ENCODE data around the gene RALGAPA2.
A peak's percentile ranks its signal among the peaks of the same experiment; 100 is the strongest.

RALGAPA2 gene

GRCh38 chr20:20593447-20594170 lies 118.8 kb downstream of the RALGAPA2 start:
- peak; percentile 95 for ATAC-seq
- TF ChIP-seq ESRRG (CRISPR knock-in tag; IDR thresholded peaks at IDR 0.05) (no peak), ZFP3 (CRISPR knock-in tag; IDR thresholded peaks at IDR 0.05) (no peak), ZFP30 (CRISPR knock-in tag; IDR thresholded peaks at IDR 0.05) (no peak), GLIS3 (CRISPR knock-in tag; IDR thresholded peaks at IDR 0.05) (no peak), ZNF565 (CRISPR knock-in tag; conservative IDR thresholded peaks at IDR 0.05; ENCODE audit: low read depth) (no peak), PPARA (CRISPR knock-in tag; IDR thresholded peaks at IDR 0.05; ENCODE audit: borderline replicate concordance) (no peak), SNAI2 (CRISPR knock-in tag; IDR thresholded peaks at IDR 0.05) (no peak), PATZ1 (CRISPR knock-in tag; IDR thresholded peaks at IDR 0.05; ENCODE audit: borderline replicate concordance) (no peak), ZNF8 (CRISPR knock-in tag; IDR thresholded peaks at IDR 0.05) (no peak), POU6F1 (CRISPR knock-in tag; IDR thresholded peaks at IDR 0.05; ENCODE audit: borderline replicate concordance, low read depth) (no peak), ISL1 (CRISPR knock-in tag; IDR thresholded peaks at IDR 0.05) (no peak), TOX (CRISPR knock-in tag; IDR thresholded peaks at IDR 0.05; ENCODE audit: borderline replicate concordance) (no peak), OSR1 (CRISPR knock-in tag; IDR thresholded peaks at IDR 0.05) (no peak), ARNTL (CRISPR knock-in tag; IDR thresholded peaks at IDR 0.05; ENCODE audit: borderline replicate concordance, low read depth) (no peak), BACH2 (CRISPR knock-in tag; IDR thresholded peaks at IDR 0.05; ENCODE audit: borderline replicate concordance) (no peak), CSRNP3 (CRISPR knock-in tag; IDR thresholded peaks at IDR 0.05) (no peak), TCF4 (CRISPR knock-in tag; IDR thresholded peaks at IDR 0.05; ENCODE audit: borderline replicate concordance) (no peak), CSDC2 (CRISPR knock-in tag; IDR thresholded peaks at IDR 0.05) (no peak)

GRCh38 chr20:20585146-20585545 lies 127.3 kb downstream of the RALGAPA2 start:
- ATAC-seq, result no peak

GRCh38 chr20:20582734-20583133 lies 129.7 kb downstream of the RALGAPA2 start:
- TF ChIP-seq ESRRG (CRISPR knock-in tag; IDR thresholded peaks at IDR 0.05) (no peak), ZNF8 (CRISPR knock-in tag; IDR thresholded peaks at IDR 0.05) (no peak), CREB5 (CRISPR knock-in tag; IDR thresholded peaks at IDR 0.05; ENCODE audit: low read depth) (no peak), TSHZ2 (CRISPR knock-in tag; IDR thresholded peaks at IDR 0.05) (no peak), ARNTL (CRISPR knock-in tag; IDR thresholded peaks at IDR 0.05; ENCODE audit: borderline replicate concordance, low read depth) (no peak), SNAI2 (CRISPR knock-in tag; IDR thresholded peaks at IDR 0.05) (no peak), POU6F1 (CRISPR knock-in tag; IDR thresholded peaks at IDR 0.05; ENCODE audit: borderline replicate concordance, low read depth) (no peak), ZNF565 (CRISPR knock-in tag; conservative IDR thresholded peaks at IDR 0.05; ENCODE audit: low read depth) (no peak), ZFP30 (CRISPR knock-in tag; IDR thresholded peaks at IDR 0.05) (no peak), ISL1 (CRISPR knock-in tag; IDR thresholded peaks at IDR 0.05) (no peak), TOX (CRISPR knock-in tag; IDR thresholded peaks at IDR 0.05; ENCODE audit: borderline replicate concordance) (no peak), OSR1 (CRISPR knock-in tag; IDR thresholded peaks at IDR 0.05) (no peak)
- no peak for ATAC-seq

More at GRCh38 chr20:20585146-20585545, 127.3 kb downstream of the RALGAPA2 start:
- TF ChIP-seq CSDC2 (CRISPR knock-in tag; IDR thresholded peaks at IDR 0.05), result no peak
- no peak for TF ChIP-seq BACH2 (CRISPR knock-in tag; IDR thresholded peaks at IDR 0.05; ENCODE audit: borderline replicate concordance)
